Neural progenitor cell (in vitro differentiated cells): ENCODE measurements around the gene SLX9. TPM values are rescaled to one million over a fixed set of nuclear protein-coding genes. Genes with fewer than 3 reads are reported as not detected.

ENCODE experiments used
- DNase-seq: peaks from one replicate; pipeline ENCODE4 v3.0.0-alpha.2; 2016; ENCODE audit warnings: low spot score
- H2AFZ ChIP-seq: fragments of 200-600 bp; sonication (generic); replicated peaks from 2 replicates; pipeline ENCODE4 v1.6.1; 2016; ENCODE audit warnings: antibody characterized with exemption
- H3F3A ChIP-seq: fragments of 200-600 bp; sonication (generic); 2 replicates; pipeline ENCODE4 v1.6.1; 2016; ENCODE audit warnings: antibody characterized with exemption, low read depth
- H3K27ac ChIP-seq: fragments of 200-600 bp; sonication (generic); 2 replicates; pipeline ENCODE4 v1.5.1; 2016; ENCODE audit warnings: mild to moderate bottlenecking
- H3K27me3 ChIP-seq: fragments of 200-600 bp; sonication (generic); 2 replicates; pipeline ENCODE4 v1.6.1; 2016; ENCODE audit warnings: mild to moderate bottlenecking, moderate library complexity
- H3K36me3 ChIP-seq: fragments of 200-600 bp; sonication (generic); 2 replicates; pipeline ENCODE4 v1.5.1; 2016
- H3K4me1 ChIP-seq: fragments of 200-600 bp; sonication (generic); 2 replicates; pipeline ENCODE4 v1.6.1; 2016; ENCODE audit warnings: mixed run types
- H3K4me2 ChIP-seq: fragments of 200-600 bp; sonication (generic); 2 replicates; pipeline ENCODE4 v1.6.1; 2016
- H3K4me3 ChIP-seq: fragments of 200-600 bp; sonication (generic); 2 replicates; pipeline ENCODE4 v1.5.1; 2016
- H3K79me2 ChIP-seq: fragments of 200-600 bp; sonication (generic); 2 replicates; pipeline ENCODE4 v1.6.1; 2016; ENCODE audit warnings: low read depth
- H3K9ac ChIP-seq: fragments of 200-600 bp; sonication (generic); 2 replicates; pipeline ENCODE4 v1.6.1; 2016
- H3K9me3 ChIP-seq: fragments of 200-600 bp; sonication (generic); 2 replicates; pipeline ENCODE4 v1.5.1; 2016; ENCODE audit warnings: low read depth
- H4K20me1 ChIP-seq: fragments of 200-600 bp; sonication (generic); 2 replicates; pipeline ENCODE4 v1.6.1; 2016; ENCODE audit warnings: low read depth
- H3K27ac Mint-ChIP-seq: 3 replicates; pipeline ENCODE4 v1.8.0; 2021; ENCODE audit warnings: mixed read lengths
- H3K27me3 Mint-ChIP-seq: 2 replicates; pipeline ENCODE4 v1.8.0; 2022; ENCODE audit warnings: low read depth, mild to moderate bottlenecking, inconsistent platforms, moderate library complexity, mixed read lengths; ENCODE audit not compliant: insufficient read depth
- H3K36me3 Mint-ChIP-seq: 3 replicates; pipeline ENCODE4 v1.8.0; 2021; ENCODE audit warnings: mixed read lengths
- H3K4me1 Mint-ChIP-seq: 3 replicates; pipeline ENCODE4 v1.8.0; 2021; ENCODE audit warnings: mixed read lengths
- H3K4me3 Mint-ChIP-seq: 3 replicates; pipeline ENCODE4 v1.8.0; 2021; ENCODE audit warnings: mild to moderate bottlenecking, moderate library complexity, mixed read lengths
- H3K9me3 Mint-ChIP-seq: 3 replicates; pipeline ENCODE4 v1.8.0; 2020; ENCODE audit warnings: mixed read lengths
- CTCF ChIP-seq: fragments of 200-600 bp; sonication (generic); IDR thresholded peaks from 2 replicates; pipeline ENCODE4 v1.5.1; 2017; ENCODE audit warnings: antibody characterized with exemption, mild to moderate bottlenecking
- EZH2 ChIP-seq: fragments of 200-600 bp; sonication (generic); IDR thresholded peaks from 2 replicates; pipeline ENCODE4 v1.6.1; 2017; ENCODE audit warnings: antibody characterized with exemption, mild to moderate bottlenecking, moderate library complexity
- EZH2phosphoT487 ChIP-seq: fragments of 200-600 bp; sonication (generic); IDR thresholded peaks from 2 replicates; pipeline ENCODE4 v1.6.1; 2017; ENCODE audit warnings: antibody characterized with exemption
- total RNA-seq: library from RNA; depleted of rRNA; stranded (reverse); fragments of >200 nt; gene quantifications from 2 replicates; pipeline ENCODE4 v1.2.3, GENCODE V29; 2015; ENCODE audit warnings: low replicate concordance

SLX9 gene
- total RNA-seq, 1 donor from 2014 or later, result 4.7 TPM

- Histone ChIP-seq H3K4me1 (peaks cover 21% of the 10 kb centered on the region), H3K79me2 (no peaks in the 10 kb centered on the region), H3K4me3 (no peak overlapping the region), H4K20me1 (no peaks in the 10 kb centered on the region), H3K27ac (no peak overlapping the region), H3K9ac (no peak overlapping the region), H2AFZ (peak overlapping the region; percentile 74), H3K4me2 (peak overlapping the region; percentile 25), H3F3A (peaks cover 8% of the 10 kb centered on the region), H3K27me3 (no peaks in the 10 kb centered on the region), H3K9me3 (no peaks in the 10 kb centered on the region), H3K36me3 (no peaks in the 10 kb centered on the region)
- Mint-ChIP-seq H3K27ac (peak overlapping the region; percentile 85), H3K27me3 (no peaks in the 10 kb centered on the region), H3K9me3 (peaks cover 19% of the 10 kb centered on the region), H3K4me1 (peaks cover 20% of the 10 kb centered on the region), H3K4me3 (peak overlapping the region; percentile 41), H3K36me3 (no peaks in the 10 kb centered on the region)
- TF ChIP-seq EZH2phosphoT487 (no peak), CTCF (peak; percentile 30)
- peak; percentile 56 for DNase-seq
Measured at GRCh38 chr21:45003331-45004058, 63.7 kb downstream of the SLX9 start.

GRCh38 chr21:45004059-45004422, 64.2 kb downstream of the SLX9 start:
- H3K4me1 Mint-ChIP-seq, result peaks cover 25% of the 10 kb centered on the region
- no peaks in the 10 kb centered on the region for H3K27me3 Mint-ChIP-seq
- H3K27ac Mint-ChIP-seq, result no peak overlapping the region
- no peak for TF ChIP-seq CTCF
- no peak for TF ChIP-seq EZH2
- no peak for TF ChIP-seq EZH2phosphoT487
- Histone ChIP-seq H3K79me2 (no peaks in the 10 kb centered on the region), H3K27ac (no peak overlapping the region), H3K27me3 (no peaks in the 10 kb centered on the region), H3K9me3 (no peaks in the 10 kb centered on the region), H3K9ac (no peak overlapping the region), H4K20me1 (no peaks in the 10 kb centered on the region), H2AFZ (no peak overlapping the region), H3F3A (peaks cover 8% of the 10 kb centered on the region), H3K4me1 (peaks cover 21% of the 10 kb centered on the region), H3K4me2 (no peak overlapping the region), H3K4me3 (no peak overlapping the region), H3K36me3 (no peaks in the 10 kb centered on the region)
- DNase-seq, result no peak
- peaks cover 25% of the 10 kb centered on the region for H3K9me3 Mint-ChIP-seq
- H3K36me3 Mint-ChIP-seq, result no peaks in the 10 kb centered on the region
- no peak overlapping the region for H3K4me3 Mint-ChIP-seq

- Histone ChIP-seq H3K4me3 (no peak overlapping the region), H3K4me1 (peaks cover 21% of the 10 kb centered on the region), H3K9me3 (no peaks in the 10 kb centered on the region), H3K27me3 (no peaks in the 10 kb centered on the region), H3K9ac (no peak overlapping the region), H3K4me2 (no peak overlapping the region), H3K27ac (no peak overlapping the region), H3F3A (peaks cover 8% of the 10 kb centered on the region), H3K79me2 (no peaks in the 10 kb centered on the region), H4K20me1 (no peaks in the 10 kb centered on the region), H3K36me3 (no peaks in the 10 kb centered on the region), H2AFZ (no peak overlapping the region)
- Mint-ChIP-seq H3K27ac (peak overlapping the region; percentile 60), H3K36me3 (no peaks in the 10 kb centered on the region), H3K4me1 (peaks cover 29% of the 10 kb centered on the region), H3K4me3 (peak overlapping the region; percentile 41), H3K27me3 (no peaks in the 10 kb centered on the region), H3K9me3 (peaks cover 31% of the 10 kb centered on the region)
- no peak for TF ChIP-seq EZH2
- no peak for TF ChIP-seq CTCF
- no peak for TF ChIP-seq EZH2phosphoT487
- DNase-seq, result no peak
Measured at GRCh38 chr21:45004481-45005247, 64.8 kb downstream of the SLX9 start.
